ENCODE results near the gene POU3F3.
A peak's percentile ranks its signal among the peaks of the same experiment; 100 is the strongest.

The POU3F3 gene

DNA sequence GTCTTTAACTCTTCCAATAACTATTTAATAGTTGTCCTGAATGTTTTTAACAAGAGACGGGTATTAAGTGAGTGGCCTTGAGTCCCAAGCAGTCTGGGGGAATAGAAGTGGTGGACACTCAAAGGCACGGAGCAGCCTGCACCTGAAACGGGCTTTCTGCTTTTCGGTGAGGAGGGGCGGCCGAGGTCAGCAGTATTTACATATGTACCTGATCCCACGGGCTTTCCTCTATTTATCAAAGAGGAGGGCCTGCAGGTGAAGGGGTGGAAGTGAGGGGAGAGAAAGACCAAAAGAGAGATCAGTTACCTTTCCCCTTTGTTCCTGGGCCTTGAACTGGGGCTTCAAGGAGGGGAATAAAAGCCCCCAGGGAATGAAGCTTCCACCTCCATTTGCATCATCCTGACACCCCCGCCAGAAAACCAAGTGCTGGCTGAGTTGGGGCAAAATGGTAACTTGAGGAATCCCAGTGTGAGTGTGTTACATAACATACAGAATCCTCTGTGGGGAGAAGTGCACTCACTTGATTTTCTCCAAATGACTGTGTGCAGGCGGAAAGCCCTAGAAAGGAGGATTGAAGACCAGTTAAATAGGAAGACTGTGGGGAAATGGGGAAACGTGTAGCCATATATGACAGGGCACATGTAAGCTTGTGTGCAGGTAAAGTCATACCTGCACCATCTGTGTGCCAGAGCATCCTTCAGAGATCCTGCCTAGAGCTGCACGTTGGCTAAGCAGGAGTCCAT is 12.4 kb downstream of the POU3F3 start:
- Histone ChIP-seq H3K4me1 (ENCODE audit: control extremely low read depth in 1 of 4, control insufficient read depth in 4 of 4, insufficient read depth in 4 of 4, low read length in 3 of 4) (peaks cover 0 to 21% (median 12%) of the 10 kb centered on the region in 4 experiments), H3K9me3 (ENCODE audit: control extremely low read depth in 1 of 5, control insufficient read depth in 4 of 5, insufficient read depth in 2 of 5, low read depth in 1 of 5, low read length in 4 of 5) (no peaks in the 10 kb centered on the region), H3K4me3 (ENCODE audit: control insufficient read depth in 1 of 7, extremely low read depth in 1 of 7, insufficient read depth in 4 of 7, low read depth in 2 of 7, low read length in 6 of 7) (no peak overlapping the region), H3K27ac (ENCODE audit: insufficient read depth in 1 of 2, low read depth in 1 of 2, low read length in 2 of 2, poor library complexity in 1 of 2, severe bottlenecking in 2 of 2) (no peak overlapping the region), H3K27me3 (replicated peaks in 2 of 5; ENCODE audit: control insufficient read depth in 4 of 5, insufficient read depth in 5 of 5, low read length in 4 of 5) (peaks cover 51 to 100% (median 67%) of the 10 kb centered on the region in 5 experiments), H3K36me3 (ENCODE audit: control insufficient read depth in 4 of 4, insufficient read depth in 4 of 4, low read length in 3 of 4) (no peaks in the 10 kb centered on the region)
- 23% methylated on average over 5 of the region's 11 CpGs for WGBS (ENCODE audit: insufficient coverage)
- DNase-seq: no peak
- POLR2A ChIA-PET: no interaction called here
- CTCF ChIA-PET: interaction anchor here (0.7 to 3.6 kb wide), 8 partner anchors 8 to 126 kb away, joined by 3 to 34 read pairs (median 4); no protein-coding TSS in a partner anchor

DNA sequence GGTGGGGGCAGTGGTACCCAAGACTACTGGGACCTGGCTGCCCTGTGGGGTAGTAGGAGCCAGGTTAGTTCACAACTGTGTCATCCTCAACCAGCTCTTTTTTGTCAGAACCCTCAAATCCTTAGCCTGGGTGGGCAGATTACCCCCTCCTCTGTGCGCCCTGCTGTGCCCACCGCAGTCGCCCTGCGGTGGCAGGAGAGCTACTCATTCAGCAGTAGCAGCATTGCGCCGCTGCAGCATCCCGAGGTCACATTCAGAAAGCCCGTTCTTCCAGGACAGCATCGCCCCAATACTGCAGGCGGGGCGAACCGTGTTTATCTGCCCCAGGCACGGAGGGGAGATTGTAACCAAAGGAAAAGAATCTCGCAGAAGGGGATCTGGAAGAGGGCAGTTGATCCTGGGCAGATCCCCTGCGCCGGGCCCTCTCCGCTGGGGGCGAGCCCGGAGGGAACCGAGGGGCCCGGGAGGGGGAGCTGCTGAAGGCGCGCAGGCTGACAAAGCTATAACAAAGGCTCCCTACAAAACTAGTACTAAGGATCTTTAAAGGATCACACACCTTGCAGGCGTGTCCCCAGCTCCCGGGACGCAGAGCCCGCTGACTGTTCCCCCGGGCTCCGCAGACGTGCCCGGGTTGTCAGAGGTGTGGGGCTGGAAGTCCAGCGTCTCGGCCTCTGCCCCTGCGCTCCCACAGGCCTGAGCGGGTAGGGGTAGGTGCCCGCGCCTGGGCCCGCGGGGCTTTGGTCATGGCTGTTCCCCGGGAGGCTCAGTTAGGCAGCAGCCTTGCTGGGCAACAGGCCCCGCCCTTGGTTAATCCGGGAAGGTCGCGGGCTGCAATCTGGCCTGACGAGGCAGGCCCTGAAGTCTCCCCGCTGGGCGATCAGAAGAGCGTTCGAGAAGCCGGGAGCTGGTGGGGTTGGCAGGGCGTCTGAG is 13.2 kb downstream of the POU3F3 start:
- Histone ChIP-seq H3K9me3 (ENCODE audit: control extremely low read depth in 1 of 5, control insufficient read depth in 4 of 5, insufficient read depth in 2 of 5, low read depth in 1 of 5, low read length in 4 of 5) (no peaks in the 10 kb centered on the region), H3K4me1 (ENCODE audit: control extremely low read depth in 1 of 4, control insufficient read depth in 4 of 4, insufficient read depth in 4 of 4, low read length in 3 of 4) (peaks cover 0 to 22% (median 14%) of the 10 kb centered on the region in 4 experiments), H3K36me3 (ENCODE audit: control insufficient read depth in 4 of 4, insufficient read depth in 4 of 4, low read length in 3 of 4) (no peaks in the 10 kb centered on the region), H3K4me3 (ENCODE audit: control insufficient read depth in 1 of 7, extremely low read depth in 1 of 7, insufficient read depth in 4 of 7, low read depth in 2 of 7, low read length in 6 of 7) (no peak overlapping the region), H3K27ac (ENCODE audit: insufficient read depth in 1 of 2, low read depth in 1 of 2, low read length in 2 of 2, poor library complexity in 1 of 2, severe bottlenecking in 2 of 2) (no peak overlapping the region), H3K27me3 (replicated peaks in 2 of 5; ENCODE audit: control insufficient read depth in 4 of 5, insufficient read depth in 5 of 5, low read length in 4 of 5) (peaks cover 47 to 100% (median 64%) of the 10 kb centered on the region in 5 experiments)
- POLR2A ChIA-PET: no interaction called here
- CTCF ChIA-PET: interaction anchor here (0.7 to 3.6 kb wide), 9 partner anchors 8 to 78 kb away, joined by 3 to 34 read pairs (median 3); no protein-coding TSS in a partner anchor
- 2% methylated on average over 48 of the region's 51 CpGs for WGBS (ENCODE audit: insufficient coverage)
- DNase-seq: peak in 1 of 3 donors; percentile 54

DNA sequence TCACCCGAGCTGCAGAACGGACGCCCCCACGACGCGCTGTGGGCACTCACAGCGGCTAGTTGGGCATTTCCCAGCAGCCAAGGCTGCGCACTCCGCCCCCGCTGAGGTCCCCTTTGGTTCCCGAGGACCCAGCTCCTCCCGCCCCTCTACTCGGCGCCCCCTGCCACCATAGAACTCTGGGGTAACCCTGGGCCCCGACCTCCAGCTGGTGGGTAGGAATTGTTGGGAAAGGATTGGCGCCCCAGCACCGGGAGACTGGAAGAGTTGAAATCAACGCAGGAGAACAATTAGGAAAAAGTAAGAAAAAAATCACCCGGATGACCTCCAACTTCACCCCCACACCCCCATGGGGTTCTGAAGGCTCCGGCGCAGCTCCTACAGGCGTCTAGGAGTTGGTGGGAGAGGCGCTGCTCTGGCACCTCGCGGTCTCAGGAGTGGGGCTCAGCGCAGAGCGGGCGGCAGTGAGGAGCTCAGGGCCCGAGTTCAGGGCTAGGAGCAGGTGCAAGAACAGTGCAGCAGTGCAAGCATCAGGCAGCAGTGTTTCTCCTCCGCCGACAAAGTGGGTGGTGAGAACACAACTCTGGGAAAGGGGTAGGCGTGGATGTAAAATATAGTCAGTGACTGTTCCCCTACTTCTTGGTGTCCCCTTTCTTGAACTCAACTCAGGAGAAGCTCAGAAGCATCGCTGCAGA is 14.0 kb downstream of the POU3F3 start:
- H3K27ac ChIP-seq (ENCODE audit: insufficient read depth in 1 of 2, low read depth in 1 of 2, low read length in 2 of 2, poor library complexity in 1 of 2, severe bottlenecking in 2 of 2): no peak overlapping the region
- no peaks in the 10 kb centered on the region for H3K9me3 ChIP-seq (ENCODE audit: control extremely low read depth in 1 of 5, control insufficient read depth in 4 of 5, insufficient read depth in 2 of 5, low read depth in 1 of 5, low read length in 4 of 5)
- peaks cover 39 to 100% (median 69%) of the 10 kb centered on the region in 5 experiments for H3K27me3 ChIP-seq (replicated peaks in 2 of 5; ENCODE audit: control insufficient read depth in 4 of 5, insufficient read depth in 5 of 5, low read length in 4 of 5)
- 8% methylated on average over 26 of the region's 33 CpGs for WGBS (ENCODE audit: insufficient coverage)
- H3K4me1 ChIP-seq (ENCODE audit: control extremely low read depth in 1 of 4, control insufficient read depth in 4 of 4, insufficient read depth in 4 of 4, low read length in 3 of 4): peaks cover 4 to 28% (median 19%) of the 10 kb centered on the region in 4 experiments
- no peak overlapping the region for H3K4me3 ChIP-seq (ENCODE audit: control insufficient read depth in 1 of 7, extremely low read depth in 1 of 7, insufficient read depth in 4 of 7, low read depth in 2 of 7, low read length in 6 of 7)
- no peaks in the 10 kb centered on the region for H3K36me3 ChIP-seq (ENCODE audit: control insufficient read depth in 4 of 4, insufficient read depth in 4 of 4, low read length in 3 of 4)
- DNase-seq: no peak
- ChIA-PET POLR2A (no interaction called here), CTCF (interaction anchor here (0.9 to 3.6 kb wide), 5 partner anchors 9 to 77 kb away, joined by 3 to 34 read pairs (median 5); no protein-coding TSS in a partner anchor)

DNA sequence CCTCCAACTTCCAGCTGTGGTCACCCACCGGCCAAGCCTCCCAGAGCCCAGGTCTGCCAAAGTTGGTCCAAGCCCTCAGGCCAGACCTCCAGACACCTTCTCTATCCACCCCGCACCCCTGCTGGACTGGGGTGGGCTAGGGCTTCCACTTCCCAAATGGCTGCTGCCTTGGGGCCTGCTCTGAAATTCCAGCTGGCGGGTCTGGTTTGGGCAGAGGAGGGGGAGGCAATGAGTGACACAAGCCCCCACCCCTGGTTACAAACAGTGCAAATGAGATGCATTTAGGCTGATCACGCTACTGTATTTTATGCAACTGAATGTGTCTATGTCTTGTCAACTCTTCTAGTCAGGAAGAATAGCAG is 14.6 kb downstream of the POU3F3 start:
- 53% methylated on average over 3 of the region's 4 CpGs for WGBS (ENCODE audit: insufficient coverage)
- Histone ChIP-seq H3K4me1 (ENCODE audit: control extremely low read depth in 1 of 4, control insufficient read depth in 4 of 4, insufficient read depth in 4 of 4, low read length in 3 of 4) (peaks cover 4 to 33% (median 23%) of the 10 kb centered on the region in 4 experiments), H3K27me3 (replicated peaks in 2 of 5; ENCODE audit: control insufficient read depth in 4 of 5, insufficient read depth in 5 of 5, low read length in 4 of 5) (peaks cover 39 to 99% (median 64%) of the 10 kb centered on the region in 5 experiments), H3K27ac (ENCODE audit: insufficient read depth in 1 of 2, low read depth in 1 of 2, low read length in 2 of 2, poor library complexity in 1 of 2, severe bottlenecking in 2 of 2) (no peak overlapping the region), H3K36me3 (ENCODE audit: control insufficient read depth in 4 of 4, insufficient read depth in 4 of 4, low read length in 3 of 4) (no peaks in the 10 kb centered on the region), H3K9me3 (ENCODE audit: control extremely low read depth in 1 of 5, control insufficient read depth in 4 of 5, insufficient read depth in 2 of 5, low read depth in 1 of 5, low read length in 4 of 5) (no peaks in the 10 kb centered on the region), H3K4me3 (ENCODE audit: control insufficient read depth in 1 of 7, extremely low read depth in 1 of 7, insufficient read depth in 4 of 7, low read depth in 2 of 7, low read length in 6 of 7) (no peak overlapping the region)
- ChIA-PET CTCF (interaction anchor here (0.9 to 3.6 kb wide), 5 partner anchors 8 to 19 kb away, joined by 3 to 34 read pairs (median 4); no protein-coding TSS in a partner anchor), POLR2A (interaction anchor here (0.6 kb wide), 1 partner anchor 45 kb away, joined by 3 read pairs; no protein-coding TSS in a partner anchor)
- no peak for DNase-seq

DNA sequence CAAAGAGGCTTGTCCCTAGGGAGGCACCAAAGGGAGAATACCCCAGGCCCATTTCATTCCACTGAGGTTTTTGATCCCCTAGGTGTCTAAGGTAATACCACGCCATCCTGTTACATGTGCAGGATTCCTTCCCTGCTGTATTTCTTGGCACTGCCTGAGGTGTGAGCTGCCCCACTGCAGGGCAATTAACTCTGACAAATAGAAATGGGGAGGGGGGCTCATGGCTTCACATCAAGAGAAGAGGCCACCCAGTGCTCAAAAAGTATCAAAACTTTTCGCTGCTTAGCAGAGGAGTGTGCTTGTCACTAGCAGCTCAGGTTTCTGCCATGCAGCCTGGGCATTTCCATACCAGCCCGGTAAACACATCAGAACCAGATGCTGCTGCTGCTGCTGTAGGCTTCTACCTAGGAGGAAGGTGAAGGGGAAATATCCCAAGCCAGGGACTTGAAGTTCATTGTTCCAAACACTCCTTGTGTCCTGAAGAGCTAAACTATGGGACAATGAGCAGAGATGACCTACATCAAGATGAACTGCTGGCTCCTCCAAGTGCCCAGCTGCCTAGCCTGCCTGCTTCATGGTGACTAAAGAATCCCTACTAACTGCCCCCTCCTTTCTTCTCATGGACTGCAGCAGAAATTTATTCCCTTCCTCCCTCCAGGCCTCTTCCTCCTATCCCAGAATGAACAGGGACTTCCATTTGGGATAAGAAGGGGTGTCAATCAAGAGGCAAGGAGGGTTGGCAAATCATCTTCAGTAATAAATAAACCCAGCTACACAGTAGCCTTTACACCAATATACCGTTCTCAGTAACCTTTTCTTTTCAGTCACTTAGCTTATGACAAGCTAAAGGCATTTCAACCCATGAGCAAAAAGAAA is 16.4 kb downstream of the POU3F3 start:
- H3K36me3 ChIP-seq (ENCODE audit: control insufficient read depth in 4 of 4, insufficient read depth in 4 of 4, low read length in 3 of 4): no peaks in the 10 kb centered on the region
- peak in 1 of 3 donors; percentile 4 for DNase-seq
- ChIA-PET CTCF (interaction anchor here (1.0 to 2.2 kb wide), 3 partner anchors 9 to 21 kb away, joined by 3 to 11 read pairs (median 4); no protein-coding TSS in a partner anchor), POLR2A (interaction anchor here (0.6 kb wide), 1 partner anchor 1739 kb away, joined by 3 read pairs; no protein-coding TSS in a partner anchor)
- no peaks in the 10 kb centered on the region for H3K9me3 ChIP-seq (ENCODE audit: control extremely low read depth in 1 of 5, control insufficient read depth in 4 of 5, insufficient read depth in 2 of 5, low read depth in 1 of 5, low read length in 4 of 5)
- H3K4me3 ChIP-seq (ENCODE audit: control insufficient read depth in 1 of 7, extremely low read depth in 1 of 7, insufficient read depth in 4 of 7, low read depth in 2 of 7, low read length in 6 of 7): no peak overlapping the region
- H3K27ac ChIP-seq (ENCODE audit: insufficient read depth in 1 of 2, low read depth in 1 of 2, low read length in 2 of 2, poor library complexity in 1 of 2, severe bottlenecking in 2 of 2): no peak overlapping the region
- 31% methylated on average over 4 of the region's 4 CpGs for WGBS (ENCODE audit: insufficient coverage)
- H3K27me3 ChIP-seq (replicated peaks in 2 of 5; ENCODE audit: control insufficient read depth in 4 of 5, insufficient read depth in 5 of 5, low read length in 4 of 5): peaks cover 26 to 81% (median 56%) of the 10 kb centered on the region in 5 experiments
- H3K4me1 ChIP-seq (ENCODE audit: control extremely low read depth in 1 of 4, control insufficient read depth in 4 of 4, insufficient read depth in 4 of 4, low read length in 3 of 4): peaks cover 4 to 36% (median 25%) of the 10 kb centered on the region in 4 experiments

DNA sequence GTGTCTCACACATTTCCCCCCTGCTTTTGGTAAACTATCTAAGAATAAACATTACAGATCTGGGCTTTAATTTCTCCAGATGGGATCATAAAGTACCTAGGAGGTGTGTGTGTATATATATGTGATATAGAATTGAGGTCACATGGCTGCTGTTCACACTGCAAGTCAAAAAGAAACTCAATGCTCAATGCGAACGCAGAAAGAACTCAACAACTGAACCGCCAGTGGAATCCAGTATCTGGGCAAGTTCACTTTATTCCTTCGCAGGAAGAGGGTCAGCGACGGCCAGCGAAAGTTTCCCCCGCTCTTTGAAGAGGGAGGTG is 17.7 kb downstream of the POU3F3 start:
- ChIA-PET POLR2A (no interaction called here), CTCF (no interaction called here)
- DNase-seq: peak in 1 of 3 donors; percentile 22
- peak overlapping the region in 2 of 7 experiments; percentile 78 to 79 for H3K4me3 ChIP-seq (ENCODE audit: control insufficient read depth in 1 of 7, extremely low read depth in 1 of 7, insufficient read depth in 4 of 7, low read depth in 2 of 7, low read length in 6 of 7)
- H3K4me1 ChIP-seq (ENCODE audit: control extremely low read depth in 1 of 4, control insufficient read depth in 4 of 4, insufficient read depth in 4 of 4, low read length in 3 of 4): peaks cover 4 to 36% (median 25%) of the 10 kb centered on the region in 4 experiments
- 0% methylated on average over 8 of the region's 8 CpGs for WGBS (ENCODE audit: insufficient coverage)
- no peak overlapping the region for H3K27ac ChIP-seq (ENCODE audit: insufficient read depth in 1 of 2, low read depth in 1 of 2, low read length in 2 of 2, poor library complexity in 1 of 2, severe bottlenecking in 2 of 2)
- peaks cover 13 to 68% (median 45%) of the 10 kb centered on the region in 5 experiments for H3K27me3 ChIP-seq (replicated peaks in 2 of 5; ENCODE audit: control insufficient read depth in 4 of 5, insufficient read depth in 5 of 5, low read length in 4 of 5)
- H3K9me3 ChIP-seq (ENCODE audit: control extremely low read depth in 1 of 5, control insufficient read depth in 4 of 5, insufficient read depth in 2 of 5, low read depth in 1 of 5, low read length in 4 of 5): no peaks in the 10 kb centered on the region
- H3K36me3 ChIP-seq (ENCODE audit: control insufficient read depth in 4 of 4, insufficient read depth in 4 of 4, low read length in 3 of 4): no peaks in the 10 kb centered on the region
